Measurements from ENCODE around the gene CDCA8.
"Not testable (repeated sequence)": the region's sequence is repeated elsewhere in the genome, so short reads cannot be mapped to it uniquely, and the experiment has no call there.

The CDCA8 gene

DNA sequence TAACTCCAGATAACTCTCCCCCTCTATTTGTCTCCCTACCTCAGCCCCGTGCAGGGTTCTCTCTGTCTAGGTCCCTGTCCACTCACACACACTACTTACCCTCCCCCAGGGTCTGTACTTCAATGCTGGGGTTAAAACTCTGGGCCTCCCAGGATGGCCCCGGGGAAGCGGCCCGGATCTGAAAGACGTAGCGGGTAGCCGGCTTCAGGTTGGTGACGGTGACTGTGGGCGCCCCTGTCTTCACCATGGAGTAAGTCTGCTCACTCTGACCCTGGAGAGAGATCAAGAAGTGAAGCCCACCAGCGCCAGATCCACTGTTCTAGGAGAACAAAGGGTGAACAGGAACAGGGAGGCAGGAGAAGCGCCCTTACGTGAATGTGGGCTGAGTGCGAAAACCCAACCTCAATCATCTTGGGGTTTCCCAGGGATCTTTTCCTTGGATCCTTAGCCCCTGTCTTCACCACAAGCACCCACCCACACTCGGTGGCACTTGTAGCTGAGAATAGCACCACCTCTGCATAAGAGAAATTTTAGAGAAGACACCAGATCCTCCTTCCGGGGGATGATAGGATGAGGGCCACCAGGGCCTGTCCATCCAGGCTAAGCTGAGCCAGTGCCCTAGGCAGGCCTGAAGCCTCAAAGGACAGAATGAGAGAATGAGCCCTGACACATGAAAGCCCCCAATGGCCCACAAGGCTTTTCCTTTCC is 39.1 kb downstream of the CDCA8 start:
- no peak for DNase-seq (ENCODE audit: low read depth in 1 of 2, low spot score in 1 of 2)
- H3K27ac ChIP-seq (replicated peaks) = no peak overlapping the region
- no peak for TF ChIP-seq CTCF (IDR thresholded peaks at IDR 0.05; ENCODE audit: insufficient read depth, low read length)
- no peak for TF ChIP-seq REST (IDR thresholded peaks at IDR 0.05; ENCODE audit: insufficient replicate concordance, low read depth)
- TF ChIP-seq POLR2AphosphoS5 (IDR thresholded peaks at IDR 0.05; ENCODE audit: low read depth) = no peak
- no peak for TF ChIP-seq SPI1 (IDR thresholded peaks at IDR 0.05; ENCODE audit: borderline replicate concordance, low read depth)
- TF ChIP-seq GABPA (IDR thresholded peaks at IDR 0.05; ENCODE audit: low read depth) = no peak
- peaks cover 3% of the 10 kb centered on the region for H3K27me3 ChIP-seq (ENCODE audit: insufficient read depth, poor library complexity, severe bottlenecking)
- H3K4me3 ChIP-seq (replicated peaks; ENCODE audit: insufficient read depth, low read length) = no peak overlapping the region

GRCh38 chr1:37732111-37732780 is 39.9 kb downstream of the CDCA8 start:
- DNase-seq (ENCODE audit: low read depth in 1 of 2, low spot score in 1 of 2) = no peak
- Histone ChIP-seq H3K4me3 (replicated peaks; ENCODE audit: insufficient read depth, low read length) (no peak overlapping the region), H3K27me3 (ENCODE audit: insufficient read depth, poor library complexity, severe bottlenecking) (peaks cover 3% of the 10 kb centered on the region), H3K27ac (replicated peaks) (no peak overlapping the region)
- TF ChIP-seq CTCF (IDR thresholded peaks at IDR 0.05; ENCODE audit: insufficient read depth, low read length) (no peak), SPI1 (IDR thresholded peaks at IDR 0.05; ENCODE audit: borderline replicate concordance, low read depth) (no peak), GABPA (IDR thresholded peaks at IDR 0.05; ENCODE audit: low read depth) (no peak), POLR2AphosphoS5 (IDR thresholded peaks at IDR 0.05; ENCODE audit: low read depth) (no peak), REST (IDR thresholded peaks at IDR 0.05; ENCODE audit: insufficient replicate concordance, low read depth) (no peak)

DNA sequence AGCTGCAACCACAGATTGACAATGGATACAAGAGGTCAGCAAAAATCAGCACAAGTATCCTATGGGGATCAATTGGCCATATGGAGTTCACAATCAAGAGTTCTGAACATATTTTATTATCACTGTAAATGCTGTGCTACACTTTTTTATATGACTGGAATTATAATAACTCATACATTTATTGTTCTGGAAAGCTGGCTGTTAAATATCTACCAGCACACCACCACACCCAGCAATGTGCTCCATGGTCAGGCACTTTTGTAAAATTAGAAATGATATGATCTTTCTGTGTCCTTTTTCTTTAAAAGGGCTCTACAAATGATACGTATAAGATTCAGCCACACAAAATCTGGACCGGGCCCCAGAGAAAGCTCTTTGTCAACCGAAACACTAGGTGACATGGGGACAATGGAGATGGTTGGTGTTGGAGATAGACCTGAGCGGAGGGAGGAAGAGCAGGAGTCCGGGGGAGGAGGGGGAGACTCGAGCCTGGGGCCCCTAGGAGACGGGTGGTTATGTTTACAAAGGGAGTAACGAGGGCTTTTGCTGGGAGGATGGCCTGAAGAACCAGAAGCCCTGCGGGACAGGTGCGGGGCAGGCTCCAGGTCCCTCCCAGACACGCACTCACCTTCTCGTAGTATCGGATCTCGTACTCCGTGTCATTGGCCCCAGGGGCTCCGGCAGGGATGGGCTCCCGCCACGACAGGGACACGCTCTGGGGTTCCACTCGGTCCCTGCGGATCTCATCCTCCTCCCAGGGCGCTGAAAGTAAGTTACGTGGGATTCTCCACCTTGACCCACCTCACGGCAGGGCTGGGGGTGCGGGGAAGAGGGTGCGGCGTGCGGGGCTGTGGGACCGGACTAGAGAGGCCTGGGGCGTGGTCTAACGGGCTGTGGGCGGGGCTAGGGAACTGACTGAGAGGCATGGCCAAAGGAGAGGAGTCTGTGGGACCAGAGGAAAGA is 42.6 kb downstream of the CDCA8 start:
- TF ChIP-seq REST (IDR thresholded peaks at IDR 0.05; ENCODE audit: insufficient replicate concordance, low read depth) = no peak
- no peak for TF ChIP-seq CTCF (IDR thresholded peaks at IDR 0.05; ENCODE audit: insufficient read depth, low read length)
- no peak for TF ChIP-seq SPI1 (IDR thresholded peaks at IDR 0.05; ENCODE audit: borderline replicate concordance, low read depth)
- TF ChIP-seq POLR2AphosphoS5 (IDR thresholded peaks at IDR 0.05; ENCODE audit: low read depth) = no peak
- no peak for TF ChIP-seq GABPA (IDR thresholded peaks at IDR 0.05; ENCODE audit: low read depth)
- Histone ChIP-seq H3K4me3 (replicated peaks; ENCODE audit: insufficient read depth, low read length) (no peak overlapping the region), H3K27ac (replicated peaks) (no peak overlapping the region), H3K27me3 (ENCODE audit: insufficient read depth, poor library complexity, severe bottlenecking) (peaks cover 3% of the 10 kb centered on the region)
- no peak for DNase-seq (ENCODE audit: low read depth in 1 of 2, low spot score in 1 of 2)

DNA sequence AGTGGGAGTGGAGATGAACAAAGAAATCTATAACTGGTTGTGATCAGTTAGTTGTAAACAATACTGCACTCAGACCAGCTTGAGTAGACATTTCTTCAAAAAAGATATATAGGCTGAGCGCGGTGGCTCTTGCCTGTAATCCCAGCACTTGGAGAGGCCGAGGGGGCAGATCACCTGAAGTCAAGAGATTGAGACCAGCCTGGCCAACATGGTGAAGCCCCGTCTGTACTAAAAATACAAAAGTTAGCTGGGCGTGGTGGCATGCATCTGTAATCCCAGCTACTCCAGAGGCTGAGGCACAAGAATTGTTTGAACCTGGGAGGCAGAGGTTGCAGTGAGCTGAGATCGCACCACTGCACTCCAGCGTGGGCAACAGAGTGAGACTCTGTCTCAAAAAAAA is 45.7 kb downstream of the CDCA8 start:
- H3K4me3 ChIP-seq (replicated peaks; ENCODE audit: insufficient read depth, low read length); H3K27me3 ChIP-seq (ENCODE audit: insufficient read depth, poor library complexity, severe bottlenecking); DNase-seq (ENCODE audit: low read depth in 1 of 2, low spot score in 1 of 2); H3K27ac ChIP-seq (replicated peaks): not testable (repeated sequence)

- not testable (repeated sequence) for H3K27ac ChIP-seq (replicated peaks); H3K27me3 ChIP-seq (ENCODE audit: insufficient read depth, poor library complexity, severe bottlenecking); DNase-seq (ENCODE audit: low read depth in 1 of 2, low spot score in 1 of 2)
Measured at GRCh38 chr1:37738619-37739018, 46.3 kb downstream of the CDCA8 start.

More at GRCh38 chr1:37738619-37739018, 46.3 kb downstream of the CDCA8 start:
- not testable (repeated sequence) for H3K4me3 ChIP-seq (replicated peaks; ENCODE audit: insufficient read depth, low read length)

All from HL-60 (cell line).